Esophagus squamous epithelium (tissue), 4 donors: ENCODE results near the gene FMO5.

Source experiments
- POLR2A ChIP-seq, 4 donors: fragments of 450-650 bp; IDR thresholded peaks; one replicate each; pipeline ENCODE4 v1.6.1; 2017; ENCODE audit warnings: antibody characterized with exemption in 4 of 4, mild to moderate bottlenecking in 4 of 4, moderate library complexity in 3 of 4
- TF ChIP-seq, protein P1 (sequence below), 6 experiments: fragments of 450-650 bp in 4 of 6; fragments of 200-600 bp in 2 of 6; sonication (generic) in 2 of 6; IDR thresholded peaks; one replicate each; pipeline ENCODE4 v1.5.1; 2016 to 2019; ENCODE audit warnings: antibody characterized with exemption in 6 of 6, mild to moderate bottlenecking in 4 of 6, moderate library complexity in 4 of 6

DNA sequence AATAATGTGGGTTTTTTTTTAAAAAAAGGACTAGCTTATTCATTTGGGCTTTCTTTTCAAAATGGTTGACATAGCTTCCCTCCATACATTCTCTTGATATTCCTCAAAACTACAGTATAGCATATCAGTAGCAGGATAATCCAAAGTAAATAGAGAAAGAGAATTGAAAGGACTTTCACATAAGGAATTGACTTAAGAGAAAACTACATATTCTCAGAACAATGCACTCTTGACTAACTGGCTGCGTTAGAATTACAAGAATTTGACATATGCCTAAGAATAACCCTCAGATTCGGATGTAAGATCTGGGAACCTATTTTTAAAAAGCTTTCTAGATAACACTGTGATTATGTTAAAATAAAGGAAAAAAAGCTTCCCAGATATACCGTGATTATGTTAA, 56.0 kb downstream of the FMO5 start:
- TF ChIP-seq, protein P1, sequence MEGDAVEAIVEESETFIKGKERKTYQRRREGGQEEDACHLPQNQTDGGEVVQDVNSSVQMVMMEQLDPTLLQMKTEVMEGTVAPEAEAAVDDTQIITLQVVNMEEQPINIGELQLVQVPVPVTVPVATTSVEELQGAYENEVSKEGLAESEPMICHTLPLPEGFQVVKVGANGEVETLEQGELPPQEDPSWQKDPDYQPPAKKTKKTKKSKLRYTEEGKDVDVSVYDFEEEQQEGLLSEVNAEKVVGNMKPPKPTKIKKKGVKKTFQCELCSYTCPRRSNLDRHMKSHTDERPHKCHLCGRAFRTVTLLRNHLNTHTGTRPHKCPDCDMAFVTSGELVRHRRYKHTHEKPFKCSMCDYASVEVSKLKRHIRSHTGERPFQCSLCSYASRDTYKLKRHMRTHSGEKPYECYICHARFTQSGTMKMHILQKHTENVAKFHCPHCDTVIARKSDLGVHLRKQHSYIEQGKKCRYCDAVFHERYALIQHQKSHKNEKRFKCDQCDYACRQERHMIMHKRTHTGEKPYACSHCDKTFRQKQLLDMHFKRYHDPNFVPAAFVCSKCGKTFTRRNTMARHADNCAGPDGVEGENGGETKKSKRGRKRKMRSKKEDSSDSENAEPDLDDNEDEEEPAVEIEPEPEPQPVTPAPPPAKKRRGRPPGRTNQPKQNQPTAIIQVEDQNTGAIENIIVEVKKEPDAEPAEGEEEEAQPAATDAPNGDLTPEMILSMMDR (IDR thresholded peaks at IDR 0.05) = no peak
- TF ChIP-seq POLR2A (IDR thresholded peaks at IDR 0.05) = no peak
